ENCODE measurements around the gene MYH16.
"Not testable (repeated sequence)": the region's sequence is repeated elsewhere in the genome, so short reads cannot be mapped to it uniquely, and the experiment has no call there.

MYH16 gene

GRCh38 chr7:99290148-99290547, 17.5 kb downstream of the MYH16 start:
- not testable (repeated sequence) for H3K79me2 ChIP-seq (ENCODE audit: control insufficient read depth, insufficient read depth, low read length, poor library complexity); H3K9ac ChIP-seq (ENCODE audit: low read length); H3K4me2 ChIP-seq (ENCODE audit: low read length); H4K8ac ChIP-seq (ENCODE audit: low read depth, low read length); H2AK5ac ChIP-seq (ENCODE audit: low read length); H3K18ac ChIP-seq (ENCODE audit: low read length); H3K23ac ChIP-seq (ENCODE audit: low read length); H3K9me3 ChIP-seq (ENCODE audit: insufficient read depth, low read depth, low read length); H3K14ac ChIP-seq (ENCODE audit: low read length); H4K91ac ChIP-seq (ENCODE audit: low read depth, low read length); H3K4ac ChIP-seq (ENCODE audit: low read depth, low read length); H3K36me3 ChIP-seq (ENCODE audit: control insufficient read depth in 1 of 2, insufficient read depth in 2 of 2, low read length in 2 of 2); H2BK120ac ChIP-seq (ENCODE audit: insufficient read depth, low read length, poor library complexity); H3K27me3 ChIP-seq (ENCODE audit: insufficient read depth, low read length); H3K4me1 ChIP-seq (ENCODE audit: control insufficient read depth in 1 of 2, insufficient read depth in 2 of 2, low read length in 2 of 2); H3K79me1 ChIP-seq (ENCODE audit: low read length); H2BK5ac ChIP-seq (ENCODE audit: low read depth, low read length, poor library complexity); H3K4me3 ChIP-seq (ENCODE audit: low read depth, low read length); H2AFZ ChIP-seq (ENCODE audit: insufficient read depth, low read length, poor library complexity); H3K27ac ChIP-seq (ENCODE audit: low read depth, low read length); H2BK12ac ChIP-seq (ENCODE audit: low read length); DNase-seq; H4K12ac ChIP-seq (ENCODE audit: low read depth, low read length)
- no CpG with 5 or more reads among the region's 3 CpGs for WGBS (ENCODE audit: extremely low coverage, insufficient coverage, insufficient read length)

- H3K9me3 ChIP-seq (ENCODE audit: insufficient read depth, low read depth, low read length) = no peaks in the 10 kb centered on the region
- no peaks in the 10 kb centered on the region for H3K79me2 ChIP-seq (ENCODE audit: control insufficient read depth, insufficient read depth, low read length, poor library complexity)
- WGBS (ENCODE audit: extremely low coverage, insufficient coverage, insufficient read length) = no CpG with 5 or more reads among the region's 10 CpGs
- no peak overlapping the region for H2AFZ ChIP-seq (ENCODE audit: insufficient read depth, low read length, poor library complexity)
- H2AK5ac ChIP-seq (ENCODE audit: low read length) = no peak overlapping the region
- no peaks in the 10 kb centered on the region for H3K79me1 ChIP-seq (ENCODE audit: low read length)
- no peaks in the 10 kb centered on the region for H3K4me1 ChIP-seq (ENCODE audit: control insufficient read depth in 1 of 2, insufficient read depth in 2 of 2, low read length in 2 of 2)
- H3K36me3 ChIP-seq (ENCODE audit: control insufficient read depth in 1 of 2, insufficient read depth in 2 of 2, low read length in 2 of 2) = no peaks in the 10 kb centered on the region
- H3K18ac ChIP-seq (ENCODE audit: low read length) = no peak overlapping the region
- no peak overlapping the region for H2BK12ac ChIP-seq (ENCODE audit: low read length)
- H2BK120ac ChIP-seq (ENCODE audit: insufficient read depth, low read length, poor library complexity) = no peak overlapping the region
- DNase-seq = no peak
- no peak overlapping the region for H3K9ac ChIP-seq (ENCODE audit: low read length)
- no peak overlapping the region for H3K4me3 ChIP-seq (ENCODE audit: low read depth, low read length)
- no peak overlapping the region for H3K4ac ChIP-seq (ENCODE audit: low read depth, low read length)
- no peak overlapping the region for H4K8ac ChIP-seq (ENCODE audit: low read depth, low read length)
- no peak overlapping the region for H4K91ac ChIP-seq (ENCODE audit: low read depth, low read length)
- no peaks in the 10 kb centered on the region for H3K27me3 ChIP-seq (ENCODE audit: insufficient read depth, low read length)
- H3K14ac ChIP-seq (ENCODE audit: low read length) = no peak overlapping the region
- no peak overlapping the region for H3K27ac ChIP-seq (ENCODE audit: low read depth, low read length)
- no peak overlapping the region for H4K12ac ChIP-seq (ENCODE audit: low read depth, low read length)
- no peak overlapping the region for H3K4me2 ChIP-seq (ENCODE audit: low read length)
- H2BK5ac ChIP-seq (ENCODE audit: low read depth, low read length, poor library complexity) = no peak overlapping the region
- no peak overlapping the region for H3K23ac ChIP-seq (ENCODE audit: low read length)
Measured at GRCh38 chr7:99290980-99291607, 18.5 kb downstream of the MYH16 start.

- H3K4me3 ChIP-seq (ENCODE audit: low read depth, low read length) = no peak overlapping the region
- H2AFZ ChIP-seq (ENCODE audit: insufficient read depth, low read length, poor library complexity) = no peak overlapping the region
Measured at GRCh38 chr7:99292127-99292526, 19.5 kb downstream of the MYH16 start.

GRCh38 chr7:99293167-99293566, 20.5 kb downstream of the MYH16 start:
- Histone ChIP-seq H3K36me3 (ENCODE audit: control insufficient read depth in 1 of 2, insufficient read depth in 2 of 2, low read length in 2 of 2) (no peaks in the 10 kb centered on the region), H3K27ac (ENCODE audit: low read depth, low read length) (no peak overlapping the region), H4K91ac (ENCODE audit: low read depth, low read length) (no peak overlapping the region), H3K4ac (ENCODE audit: low read depth, low read length) (no peak overlapping the region), H3K9ac (ENCODE audit: low read length) (no peak overlapping the region), H3K4me1 (ENCODE audit: control insufficient read depth in 1 of 2, insufficient read depth in 2 of 2, low read length in 2 of 2) (peaks cover 0 to 2% of the 10 kb centered on the region in 2 experiments), H2AK5ac (ENCODE audit: low read length) (no peak overlapping the region), H2AFZ (ENCODE audit: insufficient read depth, low read length, poor library complexity) (no peak overlapping the region), H2BK5ac (ENCODE audit: low read depth, low read length, poor library complexity) (no peak overlapping the region), H3K79me1 (ENCODE audit: low read length) (no peaks in the 10 kb centered on the region), H4K12ac (ENCODE audit: low read depth, low read length) (no peak overlapping the region), H3K9me3 (ENCODE audit: insufficient read depth, low read depth, low read length) (no peaks in the 10 kb centered on the region), H3K79me2 (ENCODE audit: control insufficient read depth, insufficient read depth, low read length, poor library complexity) (no peaks in the 10 kb centered on the region), H4K8ac (ENCODE audit: low read depth, low read length) (no peak overlapping the region), H3K23ac (ENCODE audit: low read length) (no peak overlapping the region), H3K4me3 (ENCODE audit: low read depth, low read length) (no peak overlapping the region), H3K14ac (ENCODE audit: low read length) (no peak overlapping the region), H2BK12ac (ENCODE audit: low read length) (no peak overlapping the region), H3K27me3 (ENCODE audit: insufficient read depth, low read length) (no peaks in the 10 kb centered on the region), H3K4me2 (ENCODE audit: low read length) (no peak overlapping the region), H3K18ac (ENCODE audit: low read length) (no peak overlapping the region), H2BK120ac (ENCODE audit: insufficient read depth, low read length, poor library complexity) (no peak overlapping the region)
- no CpG with 5 or more reads among the region's 1 CpG for WGBS (ENCODE audit: extremely low coverage, insufficient coverage, insufficient read length)
- DNase-seq = no peak

More at GRCh38 chr7:99292127-99292526, 19.5 kb downstream of the MYH16 start:
- Histone ChIP-seq H4K91ac (ENCODE audit: low read depth, low read length) (no peak overlapping the region), H2BK120ac (ENCODE audit: insufficient read depth, low read length, poor library complexity) (no peak overlapping the region), H3K14ac (ENCODE audit: low read length) (no peak overlapping the region), H3K23ac (ENCODE audit: low read length) (no peak overlapping the region), H2BK5ac (ENCODE audit: low read depth, low read length, poor library complexity) (no peak overlapping the region), H3K4ac (ENCODE audit: low read depth, low read length) (no peak overlapping the region), H3K18ac (ENCODE audit: low read length) (no peak overlapping the region), H3K9ac (ENCODE audit: low read length) (no peak overlapping the region), H4K8ac (ENCODE audit: low read depth, low read length) (no peak overlapping the region), H3K36me3 (ENCODE audit: control insufficient read depth in 1 of 2, insufficient read depth in 2 of 2, low read length in 2 of 2) (no peaks in the 10 kb centered on the region), H3K27ac (ENCODE audit: low read depth, low read length) (no peak overlapping the region), H2AK5ac (ENCODE audit: low read length) (no peak overlapping the region), H3K9me3 (ENCODE audit: insufficient read depth, low read depth, low read length) (no peaks in the 10 kb centered on the region), H3K79me1 (ENCODE audit: low read length) (no peaks in the 10 kb centered on the region), H2BK12ac (ENCODE audit: low read length) (no peak overlapping the region), H3K27me3 (ENCODE audit: insufficient read depth, low read length) (no peaks in the 10 kb centered on the region), H3K4me1 (ENCODE audit: control insufficient read depth in 1 of 2, insufficient read depth in 2 of 2, low read length in 2 of 2) (peaks cover 0 to 2% of the 10 kb centered on the region in 2 experiments), H3K79me2 (ENCODE audit: control insufficient read depth, insufficient read depth, low read length, poor library complexity) (no peaks in the 10 kb centered on the region), H4K12ac (ENCODE audit: low read depth, low read length) (no peak overlapping the region), H3K4me2 (ENCODE audit: low read length) (no peak overlapping the region)
- no peak for DNase-seq
- WGBS (ENCODE audit: extremely low coverage, insufficient coverage, insufficient read length) = no CpG with 5 or more reads among the region's 14 CpGs
